ENCODE results near the gene ACVRL1.

ACVRL1 gene

GRCh38 chr12:51942501-51943000 lies 35.2 kb downstream of the ACVRL1 start:
- DNase-seq (ENCODE audit: low read depth) = no peak

DNA sequence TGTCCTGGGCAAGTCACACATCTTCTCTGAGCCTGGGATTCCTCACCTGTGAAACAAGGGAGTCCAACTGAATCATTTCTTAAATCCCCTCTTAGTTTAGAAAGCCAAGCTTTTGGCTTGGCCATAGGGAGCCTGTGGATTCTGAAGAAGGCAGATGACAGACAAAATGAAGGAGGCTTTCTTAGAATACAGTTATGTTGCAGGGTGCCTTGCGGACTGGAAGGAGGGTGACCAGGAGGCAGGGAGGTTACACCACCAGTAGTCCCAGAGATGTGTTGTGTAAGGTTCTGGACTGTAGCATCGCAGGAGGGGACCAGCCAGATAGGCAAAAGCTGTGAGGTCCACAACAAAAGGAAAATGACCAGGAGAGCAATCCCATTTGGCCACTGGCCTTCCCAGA lies 36.0 kb downstream of the ACVRL1 start:
- DNase-seq (ENCODE audit: low read depth) = no peak

- no peak for DNase-seq (ENCODE audit: low read depth)
Measured at GRCh38 chr12:51944608-51945233, 37.4 kb downstream of the ACVRL1 start.

- no peak for DNase-seq (ENCODE audit: low read depth)
Measured at GRCh38 chr12:51947246-51947996, 40.1 kb downstream of the ACVRL1 start.

- no peak for DNase-seq (ENCODE audit: low read depth)
Measured at GRCh38 chr12:51948066-51948465, 40.8 kb downstream of the ACVRL1 start.

DNA sequence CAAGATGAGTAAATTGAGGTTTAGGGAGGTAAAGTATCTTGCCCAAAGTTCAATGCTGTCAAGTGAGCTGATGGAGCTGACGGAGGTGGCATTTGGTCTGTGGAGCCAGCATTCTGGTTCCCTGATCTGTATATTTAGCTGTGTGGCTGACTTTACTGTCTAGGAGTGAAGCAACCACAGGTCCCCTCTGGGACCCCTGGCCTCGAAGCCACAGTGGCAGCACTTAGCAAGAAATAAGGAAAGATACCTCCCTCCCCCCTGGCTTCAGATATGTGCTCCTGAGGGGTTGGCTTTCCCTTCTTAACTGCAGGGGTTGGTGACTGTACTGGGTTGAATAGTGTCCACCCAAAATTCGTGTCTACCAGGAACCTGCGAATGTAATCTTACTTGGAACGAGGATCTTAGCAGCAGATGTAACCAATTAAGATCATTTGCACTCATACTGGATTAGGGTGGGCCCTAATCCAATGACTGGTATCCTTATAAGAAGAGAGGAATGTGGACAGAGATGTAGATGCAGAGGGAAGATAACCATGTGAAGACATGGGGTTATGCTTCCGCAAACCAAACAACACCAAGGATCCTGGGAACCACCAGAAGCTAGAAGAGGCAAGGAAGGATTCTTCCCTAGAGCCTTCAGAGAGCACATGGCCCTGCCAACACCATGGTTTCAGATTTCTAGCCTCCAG lies 42.2 kb downstream of the ACVRL1 start:
- no peak for DNase-seq (ENCODE audit: low read depth)

DNA sequence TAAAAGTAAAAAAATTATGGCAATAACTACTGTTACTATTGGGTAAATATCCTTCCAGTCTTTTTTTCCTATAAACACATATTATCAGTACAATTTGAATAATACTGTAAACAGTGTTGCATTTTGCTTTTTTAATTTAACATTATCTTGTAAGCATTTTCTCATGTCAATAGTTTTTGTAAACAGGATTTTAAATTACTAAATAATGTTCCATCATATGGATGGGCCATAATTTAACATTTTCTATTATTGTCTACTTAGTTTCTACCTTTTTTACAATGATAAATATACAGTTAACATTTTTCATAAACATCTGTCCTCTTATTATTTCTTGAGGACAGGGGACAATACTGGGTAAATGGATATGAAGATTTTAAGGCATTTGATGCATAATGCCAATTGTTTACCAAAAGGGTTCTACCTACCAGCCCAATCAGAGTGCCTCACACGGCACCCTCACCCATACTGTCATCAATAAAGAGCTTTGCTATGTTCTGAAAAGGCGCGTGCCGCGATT lies 43.4 kb downstream of the ACVRL1 start:
- DNase-seq (ENCODE audit: low read depth) = no peak

- peak; percentile 87 for DNase-seq (ENCODE audit: low read depth)
Measured at GRCh38 chr12:51951199-51951842, 44.0 kb downstream of the ACVRL1 start, which contains the start of gene ACVR1B. Gene ACVR1B, plus strand, starts transcription at chr12:51951699. Its CDS starts 45 bp downstream, at chr12:51951744.

DNA sequence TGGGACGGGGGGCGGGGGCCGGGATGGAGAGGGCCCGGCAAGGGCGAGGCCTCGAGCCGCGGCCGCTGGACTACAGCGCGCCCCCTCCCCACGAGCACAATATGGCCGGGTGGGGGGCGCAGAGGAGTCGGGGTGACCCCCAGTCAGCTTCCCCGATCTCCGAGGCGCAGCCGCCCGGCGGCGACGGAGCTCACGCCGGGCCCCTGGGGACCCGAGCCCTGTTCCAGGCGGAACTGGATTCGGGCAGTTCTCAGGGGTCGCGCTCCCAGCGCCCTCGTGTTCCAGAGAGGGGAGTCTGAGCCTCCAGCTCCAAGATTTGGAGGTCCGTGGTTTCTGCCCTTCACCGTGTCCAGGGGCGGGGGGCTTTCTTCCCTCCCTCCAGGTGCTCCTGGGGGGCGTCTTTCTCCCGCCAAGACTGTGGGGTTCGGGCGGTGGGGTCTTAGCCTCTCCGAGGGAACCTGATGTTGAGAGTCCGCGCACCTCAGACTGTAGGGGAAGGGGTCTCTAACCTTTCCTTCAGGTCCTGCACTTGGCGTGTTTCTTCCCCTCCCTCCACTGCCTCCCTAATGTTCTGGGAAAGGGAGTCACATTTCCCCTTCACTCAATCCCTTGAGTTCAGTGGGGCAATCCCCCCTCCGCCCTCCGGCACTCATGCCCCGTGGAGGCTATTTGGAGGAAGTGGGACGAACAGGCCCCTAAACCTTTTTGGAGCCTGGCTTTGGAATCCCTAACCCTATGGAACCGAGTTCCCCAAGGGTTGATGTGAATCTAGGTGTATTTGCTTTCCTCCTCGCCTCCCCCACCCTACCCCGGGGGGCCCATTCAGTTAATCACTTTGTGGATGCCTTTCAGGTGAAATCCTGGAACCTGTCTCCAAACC lies 44.8 kb downstream of the ACVRL1 start:
- DNase-seq (ENCODE audit: low read depth) = peak; percentile 1

- no peak for DNase-seq (ENCODE audit: low read depth)
Measured at GRCh38 chr12:51953089-51953488, 45.8 kb downstream of the ACVRL1 start.

GRCh38 chr12:51953864-51954263 lies 46.6 kb downstream of the ACVRL1 start:
- no peak for DNase-seq (ENCODE audit: low read depth)

DNA sequence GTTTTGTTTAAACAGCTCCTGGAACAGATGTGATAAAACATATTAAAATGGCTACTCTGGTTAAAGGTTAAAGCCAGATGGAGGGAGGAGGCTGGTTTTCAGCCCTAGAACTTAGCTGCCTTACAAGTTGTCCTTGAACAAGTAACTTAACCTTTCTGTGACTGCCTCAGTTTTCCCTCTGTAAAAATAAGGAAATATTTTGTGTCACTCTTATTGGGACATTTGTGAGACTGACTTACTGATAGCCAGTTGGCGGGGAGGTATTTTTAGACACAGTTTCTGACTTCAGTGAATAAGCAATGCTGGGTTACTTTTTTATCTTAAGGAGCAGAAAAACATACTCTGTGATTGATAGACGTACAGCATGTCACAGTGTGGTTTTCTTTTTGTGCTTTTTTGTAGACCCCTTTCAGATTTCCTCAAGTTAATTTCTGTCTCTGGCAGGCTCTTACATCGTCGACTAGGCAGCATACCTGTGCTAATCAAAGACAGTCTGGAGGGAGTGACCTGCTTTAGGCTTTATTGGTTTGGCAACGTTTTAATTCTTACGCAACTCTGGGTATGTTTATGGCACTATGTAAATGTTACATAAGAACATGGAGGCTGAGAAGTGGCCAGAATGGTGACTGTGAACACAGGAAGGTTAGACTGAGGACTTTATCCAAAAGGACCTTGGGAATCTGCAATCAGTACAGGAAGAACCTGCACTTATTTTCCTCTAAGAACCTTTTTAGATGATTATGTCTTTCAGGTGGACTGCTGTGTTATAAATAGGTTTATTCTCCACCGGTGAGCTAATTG lies 47.5 kb downstream of the ACVRL1 start:
- no peak for DNase-seq (ENCODE audit: low read depth)

DNA sequence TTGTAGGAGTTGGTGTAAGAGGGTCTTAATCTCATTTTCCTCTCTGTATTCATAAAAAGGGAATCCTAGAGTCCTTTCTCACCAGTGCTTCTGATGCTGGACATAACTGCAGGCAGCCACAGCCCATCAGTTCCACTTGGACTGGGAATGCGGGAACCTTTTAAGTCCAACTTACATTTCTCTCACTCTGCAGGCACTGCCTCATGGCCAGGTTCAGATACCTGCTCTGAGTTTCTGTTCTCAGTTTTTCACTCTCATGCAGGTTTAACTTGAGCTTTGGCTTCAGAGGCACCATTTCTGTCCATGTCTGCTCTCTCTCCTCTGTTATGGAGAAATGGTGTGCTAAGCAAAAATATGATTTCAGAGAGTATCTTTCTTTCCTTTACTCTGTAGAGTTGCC lies 48.4 kb downstream of the ACVRL1 start:
- DNase-seq (ENCODE audit: low read depth) = no peak

- DNase-seq (ENCODE audit: low read depth) = no peak
Measured at GRCh38 chr12:51958542-51958941, 51.2 kb downstream of the ACVRL1 start.

DNA sequence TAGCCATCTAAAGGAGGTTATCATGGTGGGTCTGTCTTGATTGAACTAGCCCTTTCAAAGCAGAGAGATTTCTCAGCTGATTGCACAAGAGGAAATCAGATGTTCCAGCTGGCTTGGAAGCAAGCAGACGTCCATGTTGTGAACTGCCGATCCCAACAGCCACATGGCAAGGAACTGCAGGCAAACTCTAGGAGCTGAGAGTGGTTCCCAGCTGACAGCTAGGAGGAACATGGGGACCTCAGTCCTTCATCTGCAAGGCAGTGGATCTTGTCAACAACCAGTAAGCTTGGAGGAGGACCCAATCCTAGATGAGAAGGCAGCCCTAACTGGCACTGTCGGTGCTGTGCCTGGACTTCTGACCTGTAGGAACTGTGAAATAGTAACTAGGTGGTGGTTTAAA lies 51.9 kb downstream of the ACVRL1 start:
- no peak for DNase-seq (ENCODE audit: low read depth)

GRCh38 chr12:51959921-51960320 lies 52.6 kb downstream of the ACVRL1 start:
- DNase-seq (ENCODE audit: low read depth) = no peak

GRCh38 chr12:51960488-51960887 lies 53.2 kb downstream of the ACVRL1 start:
- DNase-seq (ENCODE audit: low read depth) = no peak

DNA sequence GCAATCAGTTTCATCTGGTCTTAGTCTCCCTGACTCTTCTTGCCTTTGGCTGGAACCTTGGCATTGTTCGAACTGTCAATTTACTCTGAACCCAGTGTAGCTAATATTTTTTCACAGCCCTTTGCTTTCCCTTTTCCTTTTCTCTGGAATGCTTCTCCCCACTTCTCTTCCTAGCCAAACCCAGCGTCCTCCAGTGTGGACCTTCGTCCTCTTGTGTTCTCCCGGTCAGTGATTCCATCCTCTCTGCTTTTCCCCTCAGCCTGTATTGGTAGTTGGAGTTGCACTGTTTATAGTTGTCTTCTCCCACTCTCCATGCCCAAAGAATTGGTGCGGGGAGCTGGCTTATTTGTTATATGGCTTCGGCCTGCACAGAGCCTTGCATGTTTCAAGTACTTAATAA lies 53.6 kb downstream of the ACVRL1 start:
- no peak for DNase-seq (ENCODE audit: low read depth)

- no peak for DNase-seq (ENCODE audit: low read depth)
Measured at GRCh38 chr12:51961834-51962233, 54.5 kb downstream of the ACVRL1 start.

- no peak for DNase-seq (ENCODE audit: low read depth)
Measured at GRCh38 chr12:51962737-51963136, 55.4 kb downstream of the ACVRL1 start.
